Measurements from ENCODE around the gene CCNT1. TPM values are rescaled to one million over a fixed set of nuclear protein-coding genes. Genes with fewer than 3 reads are reported as not detected.
"Not testable (repeated sequence)": the region's sequence is repeated elsewhere in the genome, so short reads cannot be mapped to it uniquely, and the experiment has no call there.

The CCNT1 gene
- total and polyA plus RNA-seq, 7 donors: 5.2 to 31.8 (median 25.9) TPM

DNA sequence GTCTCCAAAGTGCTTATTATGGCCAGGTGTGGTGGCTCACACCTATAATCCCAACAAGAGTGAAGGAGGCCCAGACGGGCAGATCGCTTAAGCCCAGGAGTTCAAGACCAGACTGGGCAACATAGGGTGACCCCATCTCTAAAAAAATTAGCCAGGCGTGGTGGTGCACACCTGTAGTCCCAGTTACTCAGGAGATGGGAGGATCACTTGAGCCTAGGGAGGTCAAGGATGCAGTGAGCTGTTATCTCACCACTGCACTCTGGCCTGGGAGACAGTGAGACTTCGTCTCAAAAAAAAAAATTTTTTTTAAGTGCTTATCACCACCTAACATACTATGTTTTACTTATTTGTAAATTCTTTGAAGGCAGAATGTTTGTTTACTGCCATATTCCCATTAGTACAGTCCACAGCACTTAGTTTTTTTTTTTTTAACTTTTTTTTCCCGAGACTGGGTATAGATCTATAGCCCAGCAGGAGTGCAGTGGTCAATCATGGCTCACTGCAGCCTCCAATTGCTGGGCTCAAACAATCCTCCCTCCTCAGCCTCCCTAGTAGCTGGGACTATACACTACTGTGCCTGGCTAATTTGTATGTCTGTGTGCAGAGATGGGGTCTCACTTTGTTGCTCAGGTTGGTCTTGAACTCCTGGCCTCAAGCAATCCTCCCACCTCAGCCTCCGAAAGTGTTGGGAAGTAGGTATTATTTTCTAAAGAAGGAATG lies 29.7 kb downstream of the CCNT1 start:
- TF ChIP-seq CTCF (IDR thresholded peaks at IDR 0.05): no peak
- no peaks in the 10 kb centered on the region for H3K9me3 ChIP-seq

GRCh38 chr12:48686037-48686595 lies 30.4 kb downstream of the CCNT1 start:
- intact Hi-C loops (cut with DNase I): no loop called here
- Histone ChIP-seq H3K27me3 (ENCODE audit: insufficient read depth in 3 of 3, low read length in 2 of 3) (no peaks in the 10 kb centered on the region), H3K4me3 (no peak overlapping the region), H3K36me3 (ENCODE audit: insufficient read depth in 1 of 2, low read depth in 1 of 2) (peaks cover 0 to 11% of the 10 kb centered on the region in 2 donors), H3K27ac (no peak overlapping the region), H3K9me3 (no peaks in the 10 kb centered on the region), H3K4me1 (peaks cover 6% of the 10 kb centered on the region)
- DNase-seq (no peak), ATAC-seq (no peak)
- no peak for TF ChIP-seq CTCF (IDR thresholded peaks at IDR 0.05)
- 44 to 55% (median 49%) methylated on average over 3 of the region's 3 CpGs for WGBS, 3 donors

More for the DNA sequence above, 29.7 kb downstream of the CCNT1 start:
- no peak overlapping the region for H3K4me3 ChIP-seq
- 89 to 91% (median 89%) methylated on average over 6 of the region's 6 CpGs for WGBS, 3 donors
- H3K36me3 ChIP-seq (ENCODE audit: insufficient read depth in 1 of 2, low read depth in 1 of 2): peaks cover 0 to 13% of the 10 kb centered on the region in 2 donors
- no peak for DNase-seq
- no peak for ATAC-seq
- peaks cover 11% of the 10 kb centered on the region for H3K4me1 ChIP-seq
- H3K27me3 ChIP-seq (ENCODE audit: insufficient read depth in 3 of 3, low read length in 2 of 3): no peaks in the 10 kb centered on the region
- H3K27ac ChIP-seq: no peak overlapping the region
- intact Hi-C loops (cut with DNase I): no loop called here

DNA sequence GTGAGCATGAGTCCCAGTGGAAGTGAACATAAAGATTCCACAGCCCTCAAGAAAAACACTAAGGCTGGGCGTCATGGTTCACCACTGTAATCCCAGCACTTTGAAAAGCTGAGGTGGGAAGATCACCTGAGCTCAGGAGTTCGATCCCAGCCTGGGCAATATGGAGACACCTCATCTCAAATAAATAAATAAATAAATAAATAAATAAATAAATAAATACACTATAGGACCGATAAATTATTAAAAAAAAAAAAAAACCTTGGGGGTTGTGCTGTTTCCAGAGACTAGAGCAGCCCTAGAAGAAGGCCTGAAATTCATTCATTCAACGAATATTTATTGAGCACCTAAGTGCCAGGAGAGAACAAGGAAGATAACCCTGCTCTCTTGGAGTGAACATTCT lies 33.0 kb downstream of the CCNT1 start:
- H3K27ac ChIP-seq: no peak overlapping the region
- H3K4me3 ChIP-seq: no peak overlapping the region
- DNase-seq (no peak), ATAC-seq (no peak)
- no peaks in the 10 kb centered on the region for H3K27me3 ChIP-seq (ENCODE audit: insufficient read depth in 3 of 3, low read length in 2 of 3)
- intact Hi-C loops (cut with DNase I): no loop called here
- 85 to 92% (median 89%) methylated on average over 4 of the region's 4 CpGs for WGBS, 3 donors
- TF ChIP-seq CTCF (IDR thresholded peaks at IDR 0.05): no peak
- peaks cover 21% of the 10 kb centered on the region for H3K4me1 ChIP-seq
- H3K9me3 ChIP-seq: no peaks in the 10 kb centered on the region
- H3K36me3 ChIP-seq (ENCODE audit: insufficient read depth in 1 of 2, low read depth in 1 of 2): peaks cover 2 to 24% of the 10 kb centered on the region in 2 donors

DNA sequence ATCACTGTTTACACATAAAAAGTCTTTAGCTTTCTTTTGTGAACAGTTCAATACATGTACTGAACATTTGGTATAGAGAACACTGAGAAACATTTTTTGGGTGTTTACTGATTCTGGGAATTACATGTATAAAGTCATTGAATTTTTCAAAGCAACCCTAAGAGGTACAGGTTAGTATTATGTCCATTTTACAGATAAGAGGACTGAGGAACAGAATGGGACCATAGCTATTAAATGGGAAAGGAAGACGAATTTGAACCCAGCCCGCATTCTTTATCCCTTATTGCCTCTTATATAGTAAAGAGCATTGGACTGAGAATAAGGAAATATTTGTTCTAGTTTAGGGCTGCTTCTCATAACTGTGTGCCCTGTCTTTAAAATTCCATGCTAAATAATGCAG lies 33.6 kb downstream of the CCNT1 start:
- intact Hi-C loops (cut with DNase I): no loop called here
- Histone ChIP-seq H3K36me3 (ENCODE audit: insufficient read depth in 1 of 2, low read depth in 1 of 2) (peaks cover 2 to 24% of the 10 kb centered on the region in 2 donors), H3K4me3 (peak overlapping the region; percentile 82), H3K9me3 (no peaks in the 10 kb centered on the region), H3K27me3 (ENCODE audit: insufficient read depth in 3 of 3, low read length in 2 of 3) (no peaks in the 10 kb centered on the region), H3K4me1 (peaks cover 27% of the 10 kb centered on the region), H3K27ac (no peak overlapping the region)
- no peak for TF ChIP-seq CTCF (IDR thresholded peaks at IDR 0.05)
- WGBS, 3 donors: 88 to 91% (median 89%) methylated on average over 2 of the region's 2 CpGs
- DNase-seq (no peak), ATAC-seq (no peak)

DNA sequence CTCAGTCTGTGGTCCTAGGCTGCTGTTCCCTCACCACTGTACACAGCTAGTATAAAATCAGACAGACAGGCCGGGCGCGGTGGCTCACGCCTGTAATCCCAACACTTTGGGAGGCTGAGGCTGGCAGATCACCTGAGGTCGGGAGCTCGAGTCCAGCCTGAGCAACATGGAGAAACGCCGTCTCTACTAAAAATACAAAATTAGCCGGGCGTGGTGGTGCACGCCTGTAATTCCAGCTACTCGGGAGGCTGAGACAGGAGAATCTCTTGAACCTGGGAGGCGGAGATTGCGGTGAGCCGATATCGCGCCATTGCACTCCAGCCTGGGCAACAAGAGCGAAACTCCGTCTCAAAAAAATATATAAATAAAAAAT lies 34.0 kb downstream of the CCNT1 start:
- DNase-seq; ATAC-seq; H3K9me3 ChIP-seq; H3K27me3 ChIP-seq (ENCODE audit: insufficient read depth in 3 of 3, low read length in 2 of 3); intact Hi-C loops (cut with DNase I): not testable (repeated sequence)
- H3K27ac ChIP-seq: peak overlapping the region; percentile 90
- peaks cover 2 to 28% of the 10 kb centered on the region in 2 donors for H3K36me3 ChIP-seq (ENCODE audit: insufficient read depth in 1 of 2, low read depth in 1 of 2)
- WGBS, 3 donors: 12 to 23% (median 20%) methylated on average over 19 of the region's 19 CpGs
- peak overlapping the region; percentile 82 for H3K4me3 ChIP-seq
- peaks cover 32% of the 10 kb centered on the region for H3K4me1 ChIP-seq

Data from psoas muscle (tissue), 8 donors.